ENCODE results near the gene TRIM38. TPM values are rescaled to one million over a fixed set of nuclear protein-coding genes. Genes with fewer than 3 reads are reported as not detected.

The TRIM38 gene
- polyA plus RNA-seq, 4 donors = 8.8 to 10.9 (median 10.3) TPM

Other genes with a start within 250 kb of the TRIM38 start
- gene SLC17A4, start 208.1 kb upstream of the TRIM38 start, polyA plus RNA-seq (ENCODE audit: insufficient read length in 4 of 4) = 1 to 10 TPM; 1.0 to 1.9 (median 1.2) TPM
- gene SLC17A1, start 130.8 kb upstream of the TRIM38 start, polyA plus RNA-seq (ENCODE audit: insufficient read length in 4 of 4) = 10 to 100 TPM; 20.3 to 39.3 (median 25.7) TPM
- gene SLC17A3, start 88.6 kb upstream of the TRIM38 start, polyA plus RNA-seq (ENCODE audit: insufficient read length in 4 of 4) = 1 to 10 TPM in 1 of 4 donors, under 1 TPM in 3; 0.40 to 1.2 (median 0.64) TPM
- gene SLC17A2, start 32.1 kb upstream of the TRIM38 start, polyA plus RNA-seq (ENCODE audit: insufficient read length in 4 of 4) = under 1 TPM; 0.46 to 0.80 (median 0.58) TPM
- gene HFE, start 124.6 kb downstream of the TRIM38 start, polyA plus RNA-seq (ENCODE audit: insufficient read length in 4 of 4) = 1 to 10 TPM; 6.2 to 8.7 (median 7.3) TPM